ENCODE measurements around the gene CRIP1.

The CRIP1 gene

GRCh38 chr14:105458010-105458409 lies 28.7 kb upstream of the CRIP1 start:
- TF ChIP-seq CTCF (IDR thresholded peaks at IDR 0.05; ENCODE audit: insufficient read depth, low read depth, low read length, missing control alignments): no peak
- DNase-seq (ENCODE audit: low read depth): no peak
- H3K4me3 ChIP-seq (ENCODE audit: low read depth, low read length): no peak overlapping the region

- H3K4me3 ChIP-seq (ENCODE audit: low read depth, low read length): no peak overlapping the region
- TF ChIP-seq CTCF (IDR thresholded peaks at IDR 0.05; ENCODE audit: insufficient read depth, low read depth, low read length, missing control alignments): no peak
- no peak for DNase-seq (ENCODE audit: low read depth)
These were observed 28.1 kb upstream of the CRIP1 start for GRCh38 chr14:105458571-105458970.

- DNase-seq (ENCODE audit: low read depth): no peak
- no peak overlapping the region for H3K4me3 ChIP-seq (ENCODE audit: low read depth, low read length)
- no peak for TF ChIP-seq CTCF (IDR thresholded peaks at IDR 0.05; ENCODE audit: insufficient read depth, low read depth, low read length, missing control alignments)
These were observed 26.6 kb upstream of the CRIP1 start for GRCh38 chr14:105460116-105460515.

- DNase-seq (ENCODE audit: low read depth): no peak
- no peak overlapping the region for H3K4me3 ChIP-seq (ENCODE audit: low read depth, low read length)
- TF ChIP-seq CTCF (IDR thresholded peaks at IDR 0.05; ENCODE audit: insufficient read depth, low read depth, low read length, missing control alignments): no peak
These were observed 26.1 kb upstream of the CRIP1 start for GRCh38 chr14:105460616-105461015.

GRCh38 chr14:105461903-105462302 lies 24.8 kb upstream of the CRIP1 start:
- H3K4me3 ChIP-seq (ENCODE audit: low read depth, low read length): no peak overlapping the region
- no peak for DNase-seq (ENCODE audit: low read depth)
- no peak for TF ChIP-seq CTCF (IDR thresholded peaks at IDR 0.05; ENCODE audit: insufficient read depth, low read depth, low read length, missing control alignments)

- TF ChIP-seq CTCF (IDR thresholded peaks at IDR 0.05; ENCODE audit: insufficient read depth, low read depth, low read length, missing control alignments): no peak
- no peak overlapping the region for H3K4me3 ChIP-seq (ENCODE audit: low read depth, low read length)
- no peak for DNase-seq (ENCODE audit: low read depth)
These were observed 22.2 kb upstream of the CRIP1 start for GRCh38 chr14:105464501-105464900.

GRCh38 chr14:105465209-105466031 lies 21.3 kb upstream of the CRIP1 start:
- DNase-seq (ENCODE audit: low read depth): no peak
- no peak for TF ChIP-seq CTCF (IDR thresholded peaks at IDR 0.05; ENCODE audit: insufficient read depth, low read depth, low read length, missing control alignments)
- no peak overlapping the region for H3K4me3 ChIP-seq (ENCODE audit: low read depth, low read length)

All from GM12865 (cell line).